DOHH2 (cell line): Measurements from ENCODE around the gene ADORA1.

Experiments
- H3F3A ChIP-seq: fragments of 200-600 bp; sonication (generic), shearing (Covaris generic); 2 replicates; pipeline ENCODE4 v1.6.0; 2016; ENCODE audit warnings: antibody characterized with exemption, mild to moderate bottlenecking; ENCODE audit not compliant: control insufficient read depth, insufficient read depth
- H3K27ac ChIP-seq: fragments of 200-600 bp; sonication (generic); 2 replicates; pipeline ENCODE4 v1.5.1; 2014; ENCODE audit warnings: low read depth, mild to moderate bottlenecking, low read length, moderate library complexity
- H3K27me3 ChIP-seq: fragments of 200-600 bp; sonication (generic); 2 replicates; pipeline ENCODE4 v1.6.1; 2014; ENCODE audit warnings: mild to moderate bottlenecking, low read length, mixed read lengths; ENCODE audit not compliant: control insufficient read depth
- H3K36me3 ChIP-seq: fragments of 200-600 bp; sonication (generic); 2 replicates; pipeline ENCODE4 v1.6.1; 2014; ENCODE audit warnings: mild to moderate bottlenecking, low read length, moderate library complexity, mixed read lengths; ENCODE audit not compliant: control insufficient read depth
- H3K4me1 ChIP-seq: fragments of 200-600 bp; sonication (generic); 2 replicates; pipeline ENCODE4 v1.6.1; 2014; ENCODE audit warnings: mild to moderate bottlenecking, low read length, mixed read lengths; ENCODE audit not compliant: control insufficient read depth
- H3K4me2 ChIP-seq: fragments of 200-600 bp; sonication (generic); 2 replicates; pipeline ENCODE4 v1.6.0; 2014; ENCODE audit warnings: mild to moderate bottlenecking, low read length, moderate library complexity
- H3K4me3 ChIP-seq: fragments of 200-600 bp; sonication (generic); 2 replicates; pipeline ENCODE4 v1.5.1; 2014; ENCODE audit warnings: mild to moderate bottlenecking, low read length, mixed read lengths
- H3K79me2 ChIP-seq: fragments of 200-600 bp; sonication (generic); 2 replicates; pipeline ENCODE4 v1.6.1; 2014; ENCODE audit warnings: mild to moderate bottlenecking, low read length, mixed read lengths; ENCODE audit not compliant: control insufficient read depth
- H3K9me2 ChIP-seq: fragments of 200-600 bp; sonication (generic); replicated peaks from 2 replicates; pipeline ENCODE4 v1.6.1; 2014; ENCODE audit warnings: mild to moderate bottlenecking, low read length, mixed read lengths; ENCODE audit not compliant: control insufficient read depth
- H3K9me3 ChIP-seq: fragments of 200-600 bp; sonication (generic); 2 replicates; pipeline ENCODE4 v1.6.1; 2014; ENCODE audit warnings: antibody characterized with exemption, low read length, mixed read lengths; ENCODE audit not compliant: control insufficient read depth, insufficient read depth
- H4K20me1 ChIP-seq: fragments of 200-600 bp; sonication (generic); 2 replicates; pipeline ENCODE4 v1.6.0; 2014; ENCODE audit warnings: low read depth, mild to moderate bottlenecking, antibody characterized with exemption, low read length, moderate library complexity; ENCODE audit not compliant: control insufficient read depth, insufficient read depth
- EZH2phosphoT487 ChIP-seq: fragments of 200-600 bp; sonication (generic); IDR thresholded peaks from 2 replicates; pipeline ENCODE4 v1.6.1; 2017; ENCODE audit warnings: borderline replicate concordance, mild to moderate bottlenecking, antibody characterized with exemption, low read length, moderate library complexity, mixed read lengths
- TF ChIP-seq, protein P1 (sequence below): fragments of 200-600 bp; sonication (generic); IDR thresholded peaks from one replicate; pipeline ENCODE4 v1.5.1; 2014; ENCODE audit warnings: antibody characterized with exemption, mild to moderate bottlenecking, low read depth, low read length; ENCODE audit not compliant: poor library complexity, severe bottlenecking

The ADORA1 gene

DNA sequence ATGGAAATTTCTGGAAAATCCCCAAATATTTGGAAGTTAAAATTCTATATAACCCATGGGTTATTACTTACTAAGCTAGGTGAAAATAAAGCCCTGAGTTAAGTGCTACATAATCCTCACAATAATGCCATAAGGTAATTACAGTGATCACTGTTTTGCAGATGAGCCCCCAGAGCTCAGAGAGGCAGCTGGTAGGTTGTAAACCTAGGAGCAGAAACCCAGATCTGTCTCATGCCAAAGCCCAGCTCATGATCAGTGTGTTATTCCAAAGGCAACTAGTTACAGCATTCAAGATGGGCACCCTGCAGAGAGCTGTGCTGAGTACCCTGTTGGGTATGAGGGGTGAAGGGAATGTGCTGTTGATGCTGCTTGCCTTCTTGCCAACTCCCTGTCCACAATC lies 31.0 kb upstream of the ADORA1 start:
- no peak overlapping the region for H3K4me2 ChIP-seq
- TF ChIP-seq EZH2phosphoT487 = no peak
- TF ChIP-seq, protein P1, sequence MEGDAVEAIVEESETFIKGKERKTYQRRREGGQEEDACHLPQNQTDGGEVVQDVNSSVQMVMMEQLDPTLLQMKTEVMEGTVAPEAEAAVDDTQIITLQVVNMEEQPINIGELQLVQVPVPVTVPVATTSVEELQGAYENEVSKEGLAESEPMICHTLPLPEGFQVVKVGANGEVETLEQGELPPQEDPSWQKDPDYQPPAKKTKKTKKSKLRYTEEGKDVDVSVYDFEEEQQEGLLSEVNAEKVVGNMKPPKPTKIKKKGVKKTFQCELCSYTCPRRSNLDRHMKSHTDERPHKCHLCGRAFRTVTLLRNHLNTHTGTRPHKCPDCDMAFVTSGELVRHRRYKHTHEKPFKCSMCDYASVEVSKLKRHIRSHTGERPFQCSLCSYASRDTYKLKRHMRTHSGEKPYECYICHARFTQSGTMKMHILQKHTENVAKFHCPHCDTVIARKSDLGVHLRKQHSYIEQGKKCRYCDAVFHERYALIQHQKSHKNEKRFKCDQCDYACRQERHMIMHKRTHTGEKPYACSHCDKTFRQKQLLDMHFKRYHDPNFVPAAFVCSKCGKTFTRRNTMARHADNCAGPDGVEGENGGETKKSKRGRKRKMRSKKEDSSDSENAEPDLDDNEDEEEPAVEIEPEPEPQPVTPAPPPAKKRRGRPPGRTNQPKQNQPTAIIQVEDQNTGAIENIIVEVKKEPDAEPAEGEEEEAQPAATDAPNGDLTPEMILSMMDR = no peak
- no peaks in the 10 kb centered on the region for H3K4me1 ChIP-seq
- no peaks in the 10 kb centered on the region for H3F3A ChIP-seq
- no peaks in the 10 kb centered on the region for H3K9me2 ChIP-seq
- no peaks in the 10 kb centered on the region for H3K36me3 ChIP-seq
- no peak overlapping the region for H3K27ac ChIP-seq
- no peaks in the 10 kb centered on the region; the same call in 1 of the 2 replicates for H3K27me3 ChIP-seq
- peaks cover 5% of the 10 kb centered on the region; the same call in 1 of the 2 replicates for H3K9me3 ChIP-seq
- no peak overlapping the region for H3K4me3 ChIP-seq
- no peaks in the 10 kb centered on the region for H4K20me1 ChIP-seq
- no peaks in the 10 kb centered on the region for H3K79me2 ChIP-seq

DNA sequence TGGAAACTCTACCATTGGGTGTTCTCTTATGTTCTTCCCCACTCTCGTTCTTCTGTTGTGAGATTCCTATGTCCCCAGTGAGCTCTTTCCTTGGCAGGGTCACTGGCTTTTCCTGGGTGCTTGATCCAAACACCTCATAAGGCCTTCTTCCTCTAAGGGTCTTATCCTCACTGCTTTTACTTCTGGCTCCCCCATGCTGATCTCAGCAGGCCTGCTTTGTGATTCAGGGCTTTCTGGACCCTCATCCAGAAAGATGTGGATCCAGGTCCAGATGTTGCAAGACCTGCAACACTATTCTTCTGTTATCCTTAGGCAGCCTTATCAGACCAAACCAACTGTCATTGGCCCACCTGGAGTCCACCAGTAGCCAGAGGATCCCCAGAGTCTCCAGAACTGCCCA lies 30.5 kb upstream of the ADORA1 start:
- no peak overlapping the region for H3K4me3 ChIP-seq
- H3K9me3 ChIP-seq = peaks cover 5% of the 10 kb centered on the region; the same call in 1 of the 2 replicates
- no peak for TF ChIP-seq EZH2phosphoT487
- TF ChIP-seq, protein P1 = no peak
- no peaks in the 10 kb centered on the region for H3K9me2 ChIP-seq
- H3K27ac ChIP-seq = no peak overlapping the region
- no peaks in the 10 kb centered on the region for H3K79me2 ChIP-seq
- H3F3A ChIP-seq = no peaks in the 10 kb centered on the region
- H3K27me3 ChIP-seq = no peaks in the 10 kb centered on the region; the same call in 1 of the 2 replicates
- H3K4me2 ChIP-seq = no peak overlapping the region
- no peaks in the 10 kb centered on the region for H3K4me1 ChIP-seq
- no peaks in the 10 kb centered on the region for H3K36me3 ChIP-seq
- H4K20me1 ChIP-seq = no peaks in the 10 kb centered on the region

DNA sequence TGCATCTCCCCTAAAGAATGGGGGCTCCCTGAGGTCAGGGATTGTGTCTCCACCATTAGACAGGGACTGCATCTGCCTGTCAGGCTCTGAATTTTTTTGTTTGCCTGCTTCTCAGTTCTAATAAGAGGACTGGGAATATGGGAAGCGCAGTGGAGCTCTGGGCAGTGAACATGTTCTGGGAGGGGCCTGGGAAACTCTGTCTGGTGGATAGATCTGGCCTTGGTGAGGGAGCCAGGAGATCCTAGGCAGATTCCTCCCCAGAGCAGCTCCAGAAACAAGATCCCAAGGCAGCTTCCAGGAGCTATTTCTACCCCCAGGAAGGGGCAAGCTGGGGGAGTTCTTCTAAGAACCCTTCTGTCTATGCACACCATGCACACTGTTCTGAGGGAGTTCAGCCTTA lies 29.1 kb upstream of the ADORA1 start:
- Histone ChIP-seq H3K79me2 (no peaks in the 10 kb centered on the region), H3K4me3 (no peak overlapping the region), H3K36me3 (no peaks in the 10 kb centered on the region), H3K9me2 (no peaks in the 10 kb centered on the region), H3K27me3 (no peaks in the 10 kb centered on the region), H3K4me2 (no peak overlapping the region), H4K20me1 (no peaks in the 10 kb centered on the region), H3K9me3 (peaks cover 5% of the 10 kb centered on the region; the same call in 1 of the 2 replicates), H3K27ac (no peak overlapping the region), H3K4me1 (no peaks in the 10 kb centered on the region), H3F3A (no peaks in the 10 kb centered on the region)
- TF ChIP-seq EZH2phosphoT487 = no peak
- TF ChIP-seq, protein P1 = no peak

DNA sequence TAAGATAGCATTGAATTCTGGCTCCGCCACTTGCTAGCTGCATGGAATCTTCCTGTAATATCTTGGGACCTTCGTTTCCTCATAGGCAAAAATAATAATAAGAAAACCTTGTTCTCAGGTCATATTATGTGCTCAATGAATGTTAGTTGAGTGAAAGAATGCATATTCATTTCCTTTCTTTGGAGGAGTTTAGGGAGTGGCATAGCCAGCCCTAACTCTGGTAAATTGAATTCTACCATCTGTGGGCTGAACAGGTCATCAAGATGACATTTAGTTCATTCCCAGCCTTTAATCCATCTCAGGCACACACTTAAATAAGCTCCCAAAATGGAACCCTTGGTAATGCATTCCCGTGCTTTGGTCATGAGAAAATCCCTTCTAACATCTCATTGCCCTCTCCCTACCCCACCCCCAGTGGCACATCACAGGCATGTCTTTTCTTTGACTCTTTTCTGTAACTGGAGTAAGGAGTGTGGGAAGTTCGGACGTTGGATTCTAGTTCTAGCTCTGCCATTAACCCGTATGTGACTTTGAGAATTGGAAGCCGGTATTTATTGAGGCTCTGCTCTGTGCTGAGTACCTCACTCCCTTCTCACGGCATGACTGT lies 28.5 kb upstream of the ADORA1 start:
- no peak overlapping the region for H3K27ac ChIP-seq
- H3F3A ChIP-seq = no peaks in the 10 kb centered on the region

More for the DNA sequence above, 28.5 kb upstream of the ADORA1 start:
- TF ChIP-seq, protein P1 = no peak
- no peak for TF ChIP-seq EZH2phosphoT487
- Histone ChIP-seq H3K4me1 (no peaks in the 10 kb centered on the region), H3K27me3 (no peaks in the 10 kb centered on the region), H3K9me2 (no peaks in the 10 kb centered on the region), H4K20me1 (no peaks in the 10 kb centered on the region), H3K4me2 (no peak overlapping the region), H3K4me3 (no peak overlapping the region), H3K36me3 (no peaks in the 10 kb centered on the region), H3K9me3 (peaks cover 5% of the 10 kb centered on the region; the same call in 1 of the 2 replicates), H3K79me2 (no peaks in the 10 kb centered on the region)
